ENCODE measurements around the gene BMPER.

The BMPER gene

DNA sequence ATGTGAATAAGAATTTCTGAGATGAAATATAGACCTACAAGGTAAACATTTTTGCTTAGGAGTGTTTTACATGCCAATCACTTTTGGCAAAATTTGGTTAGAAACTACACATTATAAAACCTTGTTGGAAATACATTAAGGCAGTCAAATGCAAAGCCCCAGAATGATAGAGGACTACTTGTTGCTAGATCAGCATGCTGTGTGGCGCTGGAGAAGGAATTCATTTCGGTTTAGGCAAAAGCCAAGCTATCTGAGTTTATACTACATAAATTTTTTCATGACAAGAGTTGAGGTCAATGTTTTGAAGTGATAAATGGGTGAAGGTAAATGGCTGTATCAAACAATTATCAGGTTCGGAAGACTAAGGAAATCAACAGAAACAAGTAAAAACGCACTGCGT is 2.3 kb downstream of the BMPER start:
- Histone ChIP-seq H3K27ac (ENCODE audit: low read depth, low read length, severe bottlenecking) (no peak overlapping the region), H3K4me3 (ENCODE audit: extremely low read depth, insufficient read depth, low read length, poor library complexity, severe bottlenecking) (peak overlapping the region; percentile 76), H3K9me3 (ENCODE audit: control insufficient read depth, low read length) (no peaks in the 10 kb centered on the region), H3K36me3 (ENCODE audit: control insufficient read depth, insufficient read depth, low read length) (peaks cover 42% of the 10 kb centered on the region), H3K4me1 (ENCODE audit: control insufficient read depth, insufficient read depth, low read length, poor library complexity, severe bottlenecking) (peaks cover 12% of the 10 kb centered on the region)
- 84 to 96% methylated on average over 3 of the region's 5 CpGs for WGBS, 2 experiments (ENCODE audit: insufficient coverage in 2 of 2)

GRCh38 chr7:33909318-33909717 is 4.0 kb downstream of the BMPER start:
- H3K36me3 ChIP-seq (ENCODE audit: control insufficient read depth, insufficient read depth, low read length): peaks cover 57% of the 10 kb centered on the region
- peaks cover 4% of the 10 kb centered on the region for H3K4me1 ChIP-seq (ENCODE audit: control insufficient read depth, insufficient read depth, low read length, poor library complexity, severe bottlenecking)
- WGBS, 2 experiments (ENCODE audit: insufficient coverage in 2 of 2): 87 to 95% methylated on average over 4 of the region's 5 CpGs
- H3K4me3 ChIP-seq (ENCODE audit: extremely low read depth, insufficient read depth, low read length, poor library complexity, severe bottlenecking): peak overlapping the region; percentile 76
- H3K27ac ChIP-seq (ENCODE audit: low read depth, low read length, severe bottlenecking): no peak overlapping the region
- no peaks in the 10 kb centered on the region for H3K9me3 ChIP-seq (ENCODE audit: control insufficient read depth, low read length)

- Histone ChIP-seq H3K27ac (ENCODE audit: low read depth, low read length, severe bottlenecking) (no peak overlapping the region), H3K36me3 (ENCODE audit: control insufficient read depth, insufficient read depth, low read length) (peaks cover 61% of the 10 kb centered on the region), H3K4me1 (ENCODE audit: control insufficient read depth, insufficient read depth, low read length, poor library complexity, severe bottlenecking) (peaks cover 4% of the 10 kb centered on the region), H3K4me3 (ENCODE audit: extremely low read depth, insufficient read depth, low read length, poor library complexity, severe bottlenecking) (no peak overlapping the region), H3K9me3 (ENCODE audit: control insufficient read depth, low read length) (no peaks in the 10 kb centered on the region)
- 83% methylated on average over 1 of the region's 2 CpGs; no CpG with 5 or more reads in 1 of the 2 experiments for WGBS, 2 experiments (ENCODE audit: insufficient coverage in 2 of 2)
Observed at GRCh38 chr7:33909755-33910154, 4.4 kb downstream of the BMPER start.

GRCh38 chr7:33910756-33911155 is 5.4 kb downstream of the BMPER start:
- H3K4me3 ChIP-seq (ENCODE audit: extremely low read depth, insufficient read depth, low read length, poor library complexity, severe bottlenecking): no peak overlapping the region
- no peaks in the 10 kb centered on the region for H3K9me3 ChIP-seq (ENCODE audit: control insufficient read depth, low read length)
- H3K4me1 ChIP-seq (ENCODE audit: control insufficient read depth, insufficient read depth, low read length, poor library complexity, severe bottlenecking): peaks cover 4% of the 10 kb centered on the region
- peaks cover 69% of the 10 kb centered on the region for H3K36me3 ChIP-seq (ENCODE audit: control insufficient read depth, insufficient read depth, low read length)
- WGBS, 2 experiments (ENCODE audit: insufficient coverage in 2 of 2): 100% methylated on average over 1 of the region's 2 CpGs; no CpG with 5 or more reads in 1 of the 2 experiments
- no peak overlapping the region for H3K27ac ChIP-seq (ENCODE audit: low read depth, low read length, severe bottlenecking)

DNA sequence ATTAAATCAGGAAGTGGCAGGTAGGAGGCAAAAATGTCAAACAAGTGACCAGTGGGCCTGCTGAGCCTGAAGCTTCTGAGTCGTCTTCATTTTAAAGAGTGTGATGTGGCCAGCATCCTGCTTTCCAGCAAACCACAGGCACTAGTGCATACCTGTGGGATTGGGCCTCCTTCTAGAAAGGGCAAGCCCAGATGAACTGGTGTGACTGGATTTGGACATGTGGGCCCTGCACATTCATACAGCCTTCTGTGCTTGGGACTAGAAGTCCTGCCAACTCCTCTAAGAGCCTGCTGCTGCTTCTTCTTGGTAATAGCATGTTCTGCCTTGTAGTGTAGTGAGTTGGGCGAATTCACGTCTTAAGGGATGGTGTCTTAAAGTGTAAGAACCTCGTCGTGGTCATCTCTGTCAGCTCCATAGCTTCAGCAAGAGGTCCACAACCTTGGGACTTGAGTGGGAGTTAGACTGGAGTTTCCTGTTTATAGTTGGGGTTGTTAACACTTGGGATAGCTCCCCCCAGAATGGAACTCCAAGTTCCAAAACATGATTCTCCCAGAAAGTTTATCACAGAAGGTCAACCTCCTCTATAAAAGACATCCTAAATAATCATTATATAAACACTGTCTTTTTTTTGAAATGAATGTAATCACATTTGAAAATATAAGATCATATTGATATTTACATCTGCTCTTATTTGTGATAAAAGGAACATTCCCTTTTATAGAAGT is 11.2 kb downstream of the BMPER start:
- Histone ChIP-seq H3K4me3 (ENCODE audit: extremely low read depth, insufficient read depth, low read length, poor library complexity, severe bottlenecking) (no peak overlapping the region), H3K27ac (ENCODE audit: low read depth, low read length, severe bottlenecking) (no peak overlapping the region), H3K9me3 (ENCODE audit: control insufficient read depth, low read length) (no peaks in the 10 kb centered on the region), H3K36me3 (ENCODE audit: control insufficient read depth, insufficient read depth, low read length) (peaks cover 69% of the 10 kb centered on the region), H3K4me1 (ENCODE audit: control insufficient read depth, insufficient read depth, low read length, poor library complexity, severe bottlenecking) (peaks cover 5% of the 10 kb centered on the region)
- WGBS, 2 experiments (ENCODE audit: insufficient coverage in 2 of 2): 93 to 94% methylated on average over 5 of the region's 5 CpGs

GRCh38 chr7:33917661-33918060 is 12.3 kb downstream of the BMPER start:
- Histone ChIP-seq H3K4me3 (ENCODE audit: extremely low read depth, insufficient read depth, low read length, poor library complexity, severe bottlenecking) (no peak overlapping the region), H3K9me3 (ENCODE audit: control insufficient read depth, low read length) (no peaks in the 10 kb centered on the region), H3K4me1 (ENCODE audit: control insufficient read depth, insufficient read depth, low read length, poor library complexity, severe bottlenecking) (peaks cover 5% of the 10 kb centered on the region), H3K36me3 (ENCODE audit: control insufficient read depth, insufficient read depth, low read length) (peaks cover 66% of the 10 kb centered on the region), H3K27ac (ENCODE audit: low read depth, low read length, severe bottlenecking) (no peak overlapping the region)
- WGBS, 2 experiments (ENCODE audit: insufficient coverage in 2 of 2): 92% methylated on average over 2 of the region's 3 CpGs; no CpG with 5 or more reads in 1 of the 2 experiments

GRCh38 chr7:33918438-33919143 is 13.3 kb downstream of the BMPER start:
- Histone ChIP-seq H3K27ac (ENCODE audit: low read depth, low read length, severe bottlenecking) (peak overlapping the region; percentile 19), H3K36me3 (ENCODE audit: control insufficient read depth, insufficient read depth, low read length) (peaks cover 64% of the 10 kb centered on the region), H3K4me1 (ENCODE audit: control insufficient read depth, insufficient read depth, low read length, poor library complexity, severe bottlenecking) (peaks cover 5% of the 10 kb centered on the region), H3K9me3 (ENCODE audit: control insufficient read depth, low read length) (no peaks in the 10 kb centered on the region), H3K4me3 (ENCODE audit: extremely low read depth, insufficient read depth, low read length, poor library complexity, severe bottlenecking) (no peak overlapping the region)
- 95 to 96% methylated on average over 2 of the region's 3 CpGs for WGBS, 2 experiments (ENCODE audit: insufficient coverage in 2 of 2)

GRCh38 chr7:33919449-33919848 is 14.1 kb downstream of the BMPER start:
- no peaks in the 10 kb centered on the region for H3K9me3 ChIP-seq (ENCODE audit: control insufficient read depth, low read length)
- H3K27ac ChIP-seq (ENCODE audit: low read depth, low read length, severe bottlenecking): no peak overlapping the region
- H3K4me1 ChIP-seq (ENCODE audit: control insufficient read depth, insufficient read depth, low read length, poor library complexity, severe bottlenecking): peaks cover 5% of the 10 kb centered on the region
- peaks cover 67% of the 10 kb centered on the region for H3K36me3 ChIP-seq (ENCODE audit: control insufficient read depth, insufficient read depth, low read length)
- no peak overlapping the region for H3K4me3 ChIP-seq (ENCODE audit: extremely low read depth, insufficient read depth, low read length, poor library complexity, severe bottlenecking)

- Histone ChIP-seq H3K4me1 (ENCODE audit: control insufficient read depth, insufficient read depth, low read length, poor library complexity, severe bottlenecking) (peaks cover 3% of the 10 kb centered on the region), H3K4me3 (ENCODE audit: extremely low read depth, insufficient read depth, low read length, poor library complexity, severe bottlenecking) (no peak overlapping the region), H3K27ac (ENCODE audit: low read depth, low read length, severe bottlenecking) (no peak overlapping the region), H3K36me3 (ENCODE audit: control insufficient read depth, insufficient read depth, low read length) (peaks cover 49% of the 10 kb centered on the region), H3K9me3 (ENCODE audit: control insufficient read depth, low read length) (no peaks in the 10 kb centered on the region)
- 93 to 95% methylated on average over 17 of the region's 17 CpGs for WGBS, 2 experiments (ENCODE audit: insufficient coverage in 2 of 2)
Observed at GRCh38 chr7:33921216-33921938, 16.0 kb downstream of the BMPER start.

- H3K36me3 ChIP-seq (ENCODE audit: control insufficient read depth, insufficient read depth, low read length): peaks cover 53% of the 10 kb centered on the region
- no peaks in the 10 kb centered on the region for H3K9me3 ChIP-seq (ENCODE audit: control insufficient read depth, low read length)
- H3K4me3 ChIP-seq (ENCODE audit: extremely low read depth, insufficient read depth, low read length, poor library complexity, severe bottlenecking): no peak overlapping the region
- H3K27ac ChIP-seq (ENCODE audit: low read depth, low read length, severe bottlenecking): no peak overlapping the region
- 93 to 100% methylated on average over 1 to 2 of the region's 2 CpGs for WGBS, 2 experiments (ENCODE audit: insufficient coverage in 2 of 2)
- no peaks in the 10 kb centered on the region for H3K4me1 ChIP-seq (ENCODE audit: control insufficient read depth, insufficient read depth, low read length, poor library complexity, severe bottlenecking)
Observed at GRCh38 chr7:33922820-33923219, 17.5 kb downstream of the BMPER start.
